Endothelial cell of umbilical vein (primary cell): ENCODE results near the gene LMF1. TPM values are rescaled to one million over a fixed set of nuclear protein-coding genes. Genes with fewer than 3 reads are reported as not detected.

Source experiments
- BruUV-seq: library from RNA; stranded (reverse); fragments of 400-500 nt; replicated peaks from 2 replicates; lab custom pipeline; 2021; lab: Mats Ljungman, UMichigan
- CTCF ChIA-PET: fragments of 300-600, 350-600 bp; sonication (Branson Sonifier 250); formaldehyde crosslinking; loops from one replicate; lab custom pipeline; 2021; ENCODE audit warnings: antibody characterized with exemption, inconsistent platforms; lab: Charles Lee
- POLR2A ChIA-PET: fragments of 300-600, 350-600 bp; sonication (Branson Sonifier 250); formaldehyde crosslinking; loops from one replicate; lab custom pipeline; 2021; ENCODE audit warnings: antibody characterized with exemption, inconsistent platforms; lab: Charles Lee
- DNase-seq: peaks from one replicate; pipeline ENCODE4 v3.0.0-alpha.2; 2011; ENCODE audit warnings: low read depth, low spot score
- FAIRE-seq: peaks from 2 replicates; lab custom pipeline; 2011; peaks lifted over from hg19 to GRCh38; lab: Jason Lieb, UNC
- H2AFZ ChIP-seq: 2 replicates; pipeline ENCODE4 v1.6.0; 2012; ENCODE audit warnings: low read depth, low read length, control low read depth, inconsistent platforms
- H3K27ac ChIP-seq: 2 replicates; pipeline ENCODE4 v1.5.1; 2011; ENCODE audit warnings: low read depth, mild to moderate bottlenecking, control low read depth, low read length, moderate library complexity; ENCODE audit not compliant: insufficient read depth
- H3K27me3 ChIP-seq, 2 experiments: 2 replicates each; pipeline versions ENCODE4 v1.6.0 to v1.6.1; 2011; ENCODE audit warnings: low read length in 2 of 2, mixed read lengths in 1 of 2; ENCODE audit not compliant: control insufficient read depth in 2 of 2, insufficient read depth in 2 of 2
- H3K36me3 ChIP-seq, 2 experiments: 2 replicates in 1 of 2; 3 replicates in 1 of 2; pipeline ENCODE4 v1.5.1; 2011; ENCODE audit warnings: low read length in 2 of 2, mild to moderate bottlenecking in 1 of 2, moderate library complexity in 1 of 2; ENCODE audit not compliant: control insufficient read depth in 2 of 2, insufficient read depth in 2 of 2; ENCODE audit errors: extremely low read depth in 1 of 2
- H3K4me1 ChIP-seq: 3 replicates; pipeline ENCODE4 v1.5.1; 2011; ENCODE audit warnings: mild to moderate bottlenecking, low read length; ENCODE audit not compliant: control insufficient read depth, insufficient read depth; ENCODE audit errors: extremely low read depth
- H3K4me2 ChIP-seq: 2 replicates; pipeline ENCODE4 v1.6.1; 2011; ENCODE audit warnings: low read length, control low read depth, mixed read lengths; ENCODE audit not compliant: insufficient read depth
- H3K4me3 ChIP-seq, 3 experiments: fragments of 200-600 bp in 1 of 3; sonication (generic), shearing (Covaris generic) in 1 of 3; replicated peaks in 1 of 3; 2 replicates each; pipeline ENCODE4 v1.5.1; 2011 to 2016; ENCODE audit warnings: control low read depth in 3 of 3, low read length in 3 of 3, mild to moderate bottlenecking in 2 of 3, inconsistent platforms in 1 of 3, low read depth in 1 of 3, moderate library complexity in 1 of 3; ENCODE audit not compliant: insufficient read depth in 1 of 3
- H3K79me2 ChIP-seq: 2 replicates; pipeline ENCODE4 v1.6.0; 2012; ENCODE audit warnings: low read length, inconsistent platforms; ENCODE audit not compliant: control insufficient read depth, insufficient read depth
- H3K9ac ChIP-seq: replicated peaks from 2 replicates; pipeline ENCODE3; 2011; ENCODE audit warnings: low read length, control low read depth; ENCODE audit not compliant: insufficient read depth; ENCODE audit errors: extremely low read depth
- H3K9me1 ChIP-seq: replicated peaks from 3 replicates; pipeline ENCODE4 v1.6.0; 2011; ENCODE audit warnings: mild to moderate bottlenecking, low read length; ENCODE audit not compliant: control insufficient read depth, insufficient read depth; ENCODE audit errors: extremely low read depth
- H3K9me3 ChIP-seq: replicated peaks from 2 replicates; pipeline ENCODE4 v1.5.1; 2012; ENCODE audit warnings: low read length, inconsistent platforms; ENCODE audit not compliant: control insufficient read depth, insufficient read depth
- H4K20me1 ChIP-seq: replicated peaks from 2 replicates; pipeline ENCODE3; 2011; ENCODE audit warnings: mild to moderate bottlenecking, low read length; ENCODE audit not compliant: control insufficient read depth, insufficient read depth; ENCODE audit errors: extremely low read depth
- CTCF ChIP-seq, 2 donors: IDR thresholded peaks; 1 replicate in 1 of 2; 2 replicates in 1 of 2; pipeline ENCODE4 v1.5.1; 2011; ENCODE audit warnings: low read length in 2 of 2, mild to moderate bottlenecking in 2 of 2, moderate library complexity in 2 of 2, control low read depth in 1 of 2, inconsistent platforms in 1 of 2, low read depth in 1 of 2; ENCODE audit not compliant: insufficient read depth in 1 of 2; ENCODE audit errors: extremely low read depth in 1 of 2
- EZH2 ChIP-seq: IDR thresholded peaks from 2 replicates; pipeline ENCODE4 v1.6.1; 2012; ENCODE audit warnings: borderline replicate concordance, low read depth, mild to moderate bottlenecking, moderate library complexity, low read length, inconsistent platforms; ENCODE audit not compliant: severe bottlenecking
- GATA2 ChIP-seq: IDR thresholded peaks from 2 replicates; pipeline ENCODE4 v1.7.0; 2011; ENCODE audit warnings: low read depth, mild to moderate bottlenecking, moderate library complexity, mixed read lengths, low read length; ENCODE audit not compliant: insufficient read length, insufficient read depth
- MAX ChIP-seq: IDR thresholded peaks from 2 replicates; pipeline ENCODE4 v1.6.1; 2011; ENCODE audit not compliant: insufficient read depth, insufficient read length
- MYC ChIP-seq: IDR thresholded peaks from one replicate; pipeline ENCODE4 v1.6.1; 2011; ENCODE audit warnings: mild to moderate bottlenecking, low read depth, low read length
- POLR2AphosphoS5 ChIP-seq: IDR thresholded peaks from 2 replicates; pipeline ENCODE4 v1.6.1; 2012; ENCODE audit warnings: low read depth, mild to moderate bottlenecking, control low read depth, low read length, moderate library complexity; ENCODE audit not compliant: insufficient read depth
- dilution Hi-C: fragments of 300-500 bp; cut with MboI; formaldehyde crosslinking; loops from one replicate; pipeline ENCODE4 v1.15.0; 2019; ENCODE audit warnings: low sequenced_read_pairs; ENCODE audit not compliant: extremely low pct_ligation_motif_present
- intact Hi-C: fragments of 100-400 bp; cut with micrococcal nuclease; formaldehyde crosslinking; loops from one replicate; pipeline ENCODE4 v1.10.0; 2022
- polyA plus RNA-seq, 4 experiments: library from polyadenylated mRNA; depleted of rRNA in 3 of 4; stranded (reverse) in 3 of 4; unstranded in 1 of 4; fragments of >200 nt; gene quantifications; 2 replicates each; pipeline versions ENCODE4 v1.2.1 to v1.2.3, GENCODE V29; 2011 to 2012; ENCODE audit warnings: missing spikeins in 1 of 4
- total RNA-seq: library from RNA; stranded (reverse); gene quantifications from 2 replicates; pipeline ENCODE4 v1.2.3, GENCODE V29; 2021

The LMF1 gene
- total and polyA plus RNA-seq, 2 donors (not counting 3 experiments of a cell fraction or from before 2014, with no cell fraction given) = 17.8 TPM

- H3K4me1 ChIP-seq = no peaks in the 10 kb centered on the region
- no peak overlapping the region for H3K27ac ChIP-seq
- H3K36me3 ChIP-seq = no peaks in the 10 kb centered on the region
- no peaks in the 10 kb centered on the region for H3K79me2 ChIP-seq
- BruUV-seq = no TSS peak
- H3K9me3 ChIP-seq = no peaks in the 10 kb centered on the region
- H3K27me3 ChIP-seq = no peaks in the 10 kb centered on the region
- ChIA-PET CTCF (no interaction called here), POLR2A (no interaction called here)
- H2AFZ ChIP-seq = no peak overlapping the region
- H3K4me3 ChIP-seq = no peak overlapping the region
- H3K9me1 ChIP-seq = no peaks in the 10 kb centered on the region
- FAIRE-seq (no peak), DNase-seq (no peak)
- H3K9ac ChIP-seq = no peak overlapping the region
- no peaks in the 10 kb centered on the region for H4K20me1 ChIP-seq
- H3K4me2 ChIP-seq = no peak overlapping the region
- dilution Hi-C loops (no loop called here), intact Hi-C loops (no loop called here)
- no peak for TF ChIP-seq MAX
- TF ChIP-seq CTCF (IDR thresholded peaks at IDR 0.05; ENCODE audit: extremely low read depth in 1 of 2, insufficient read depth in 1 of 2, low read depth in 1 of 2, low read length in 2 of 2) = no peak
- no peak for TF ChIP-seq MYC
- no peak for TF ChIP-seq EZH2
- TF ChIP-seq POLR2AphosphoS5 = no peak
- TF ChIP-seq GATA2 = no peak
Observed at GRCh38 chr16:892006-892405, 78.8 kb downstream of the LMF1 start.
